Activated CD4-positive, alpha-beta memory T cell treated with anti-CD3 and anti-CD28 coated beads, Interleukin-2, amount 10 ng/mL, durations not matched to agents 7 days and 5 days (primary cell): ENCODE measurements around the gene PRDM12. TPM values are rescaled to one million over a fixed set of nuclear protein-coding genes. Genes with fewer than 3 reads are reported as not detected.
"Not testable (repeated sequence)": the region's sequence is repeated elsewhere in the genome, so short reads cannot be mapped to it uniquely, and the experiment has no call there.

ENCODE experiments used
- CTCF ChIA-PET: fragments of 350-600 bp; sonication (Branson Sonifier 250); formaldehyde crosslinking; loops from one replicate; lab custom pipeline; 2021; ENCODE audit warnings: antibody characterized with exemption, inconsistent platforms; lab: Charles Lee
- POLR2A ChIA-PET: fragments of 350-600 bp; sonication (Branson Sonifier 250); formaldehyde crosslinking; loops from one replicate; lab custom pipeline; 2021; ENCODE audit warnings: antibody characterized with exemption; lab: Charles Lee
- DNase-seq: peaks from one replicate; pipeline ENCODE4 v3.0.0-alpha.2; 2020
- H3K27ac Mint-ChIP-seq: one replicate; pipeline ENCODE4 v1.8.0; 2021; ENCODE audit warnings: mild to moderate bottlenecking, mixed read lengths
- H3K27me3 Mint-ChIP-seq: one replicate; pipeline ENCODE4 v1.8.0; 2021; ENCODE audit warnings: mixed read lengths
- H3K36me3 Mint-ChIP-seq: one replicate; pipeline ENCODE4 v1.8.0; 2021; ENCODE audit warnings: low read depth, mixed read lengths
- H3K4me1 Mint-ChIP-seq: one replicate; pipeline ENCODE4 v1.8.0; 2021; ENCODE audit warnings: mixed read lengths
- H3K4me3 Mint-ChIP-seq: one replicate; pipeline ENCODE4 v1.8.0; 2021; ENCODE audit warnings: mild to moderate bottlenecking, mixed read lengths
- H3K9me3 Mint-ChIP-seq: one replicate; pipeline ENCODE4 v1.8.0; 2021; ENCODE audit warnings: mixed read lengths
- total RNA-seq, 2 experiments: library from RNA; stranded (reverse); gene quantifications; one replicate each; pipeline ENCODE4 v1.2.3, GENCODE V29; 2021

PRDM12 gene
- total RNA-seq, 2 experiments from 2014 or later: not detected

GRCh38 chr9:130675396-130675795 is 11.0 kb downstream of the PRDM12 start:
- no peaks in the 10 kb centered on the region for H3K9me3 Mint-ChIP-seq
- no peaks in the 10 kb centered on the region for H3K36me3 Mint-ChIP-seq
- no peaks in the 10 kb centered on the region for H3K4me1 Mint-ChIP-seq
- DNase-seq: no peak
- ChIA-PET POLR2A (interaction anchor here (0.6 kb wide), 2 partner anchors 52 to 214 kb away, joined by 3 read pairs; no protein-coding TSS in a partner anchor), CTCF (no interaction called here)
- H3K27me3 Mint-ChIP-seq: peaks cover 19% of the 10 kb centered on the region
- no peak overlapping the region for H3K4me3 Mint-ChIP-seq
- H3K27ac Mint-ChIP-seq: no peak overlapping the region

- no peak for DNase-seq
- ChIA-PET CTCF (no interaction called here), POLR2A (no interaction called here)
- Mint-ChIP-seq H3K27me3 (peaks cover 19% of the 10 kb centered on the region), H3K9me3 (no peaks in the 10 kb centered on the region), H3K36me3 (no peaks in the 10 kb centered on the region), H3K27ac (no peak overlapping the region), H3K4me3 (no peak overlapping the region), H3K4me1 (peaks cover 4% of the 10 kb centered on the region)
Measured at GRCh38 chr9:130677252-130677651, 12.9 kb downstream of the PRDM12 start.

- peak overlapping the region; percentile 47 for H3K4me3 Mint-ChIP-seq
Measured at GRCh38 chr9:130680836-130681768, 16.7 kb downstream of the PRDM12 start.

DNA sequence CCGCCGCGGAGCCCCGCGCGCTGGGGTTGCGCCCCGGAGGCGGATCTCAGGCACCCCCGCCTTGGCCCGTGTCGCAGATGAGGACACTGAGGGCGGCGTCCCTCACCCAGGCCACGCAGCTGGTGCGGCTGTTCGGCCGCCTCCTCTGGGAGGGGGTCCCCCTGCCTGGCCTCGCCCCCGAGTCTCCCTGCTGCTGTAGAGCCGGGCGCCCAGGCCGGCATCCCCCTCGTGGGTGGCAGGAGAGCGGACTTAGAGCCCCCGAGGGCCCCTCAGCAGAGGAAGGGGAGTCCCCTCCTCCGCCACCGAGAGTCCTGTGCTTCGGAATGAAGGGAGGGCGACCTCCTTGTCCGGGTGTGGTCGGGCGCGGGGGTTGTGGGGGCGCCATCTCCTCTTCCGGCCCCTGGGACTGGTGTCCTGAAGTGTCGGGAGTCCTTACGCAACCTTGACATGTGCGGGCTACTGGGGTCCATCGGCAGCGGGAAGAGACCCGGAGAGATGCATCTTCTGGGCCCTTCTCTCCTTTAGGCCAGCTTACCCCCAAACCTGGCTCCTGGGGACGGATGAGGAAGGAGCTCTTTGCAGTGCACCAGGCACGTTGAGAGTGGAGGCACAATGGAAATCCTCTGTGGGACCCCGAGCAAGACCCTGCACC is 17.5 kb downstream of the PRDM12 start:
- DNase-seq: no peak
- peak overlapping the region; percentile 82 for H3K4me3 Mint-ChIP-seq
- no peak overlapping the region for H3K27ac Mint-ChIP-seq
- no peaks in the 10 kb centered on the region for H3K9me3 Mint-ChIP-seq
- peaks cover 18% of the 10 kb centered on the region for H3K27me3 Mint-ChIP-seq
- POLR2A ChIA-PET: interaction anchor here (0.7 to 1.9 kb wide), 4 partner anchors 12 to 234 kb away, joined by 3 to 17 read pairs (median 4); partner anchors contain the start of gene EXOSC2
- CTCF ChIA-PET: interaction anchor here (0.6 to 2.3 kb wide), 11 partner anchors 11 to 229 kb away, joined by 3 to 26 read pairs (median 7); partner anchors contain the start of gene EXOSC2
- no peaks in the 10 kb centered on the region for H3K36me3 Mint-ChIP-seq
- H3K4me1 Mint-ChIP-seq: peaks cover 7% of the 10 kb centered on the region

More at GRCh38 chr9:130680836-130681768, 16.7 kb downstream of the PRDM12 start:
- Mint-ChIP-seq H3K27ac (no peak overlapping the region), H3K27me3 (peaks cover 18% of the 10 kb centered on the region), H3K36me3 (no peaks in the 10 kb centered on the region), H3K9me3 (no peaks in the 10 kb centered on the region), H3K4me1 (peaks cover 7% of the 10 kb centered on the region)
- peak; percentile 65 for DNase-seq
- ChIA-PET CTCF (interaction anchor here (1.9 to 2.3 kb wide), 2 partner anchors 217 to 220 kb away, joined by 11 to 26 read pairs; no protein-coding TSS in a partner anchor), POLR2A (no interaction called here)

DNA sequence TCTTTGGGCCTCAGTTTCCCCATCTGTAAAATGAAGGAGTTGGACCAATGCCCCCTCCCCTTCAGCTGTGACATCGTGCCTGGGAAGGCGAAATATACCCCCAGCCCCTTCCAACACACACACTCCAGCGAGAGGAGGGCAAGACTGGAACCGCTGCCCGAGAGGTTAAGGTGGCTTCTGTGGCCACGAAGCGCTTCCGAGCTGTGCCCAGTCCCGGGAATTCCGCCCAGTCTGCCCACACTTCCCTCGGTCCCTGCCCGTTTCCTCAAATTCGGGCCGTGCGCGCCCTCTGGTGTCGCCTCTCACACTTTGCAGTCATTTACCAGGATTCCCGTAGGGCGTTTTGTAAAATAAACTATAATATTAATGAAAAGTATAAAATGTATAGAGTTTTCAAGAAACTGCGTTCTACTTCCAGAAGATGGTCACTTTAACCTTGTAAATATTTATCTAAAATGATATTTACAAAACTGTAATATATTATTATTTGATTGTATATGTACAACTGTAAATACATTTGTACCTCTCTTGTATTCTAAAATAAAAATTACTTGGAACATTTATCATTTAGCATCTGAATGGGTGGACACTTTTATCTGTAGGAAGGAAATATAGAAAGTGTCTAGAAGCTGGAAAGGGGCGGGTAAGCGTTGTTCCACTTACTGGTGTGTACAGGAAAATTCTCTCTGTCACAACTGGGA is 18.2 kb downstream of the PRDM12 start:
- no peak overlapping the region for H3K27ac Mint-ChIP-seq
- H3K4me3 Mint-ChIP-seq: peak overlapping the region; percentile 82
- peaks cover 9% of the 10 kb centered on the region for H3K4me1 Mint-ChIP-seq
- peak; percentile 60 for DNase-seq
- POLR2A ChIA-PET: interaction anchor here (0.7 to 1.9 kb wide), 4 partner anchors 11 to 235 kb away, joined by 3 to 17 read pairs (median 4); partner anchors contain the start of gene EXOSC2
- H3K36me3 Mint-ChIP-seq: no peaks in the 10 kb centered on the region
- CTCF ChIA-PET: interaction anchor here (0.6 to 2.3 kb wide), 14 partner anchors 11 to 1967 kb away, joined by 3 to 26 read pairs (median 4); partner anchors contain the start of genes EXOSC2 and FUBP3
- H3K27me3 Mint-ChIP-seq: peaks cover 21% of the 10 kb centered on the region
- H3K9me3 Mint-ChIP-seq: no peaks in the 10 kb centered on the region

GRCh38 chr9:130685104-130685503 is 20.7 kb downstream of the PRDM12 start:
- CTCF ChIA-PET: interaction anchor here (0.9 to 1.2 kb wide), 4 partner anchors 14 to 225 kb away, joined by 3 to 4 read pairs (median 3); no protein-coding TSS in a partner anchor

DNA sequence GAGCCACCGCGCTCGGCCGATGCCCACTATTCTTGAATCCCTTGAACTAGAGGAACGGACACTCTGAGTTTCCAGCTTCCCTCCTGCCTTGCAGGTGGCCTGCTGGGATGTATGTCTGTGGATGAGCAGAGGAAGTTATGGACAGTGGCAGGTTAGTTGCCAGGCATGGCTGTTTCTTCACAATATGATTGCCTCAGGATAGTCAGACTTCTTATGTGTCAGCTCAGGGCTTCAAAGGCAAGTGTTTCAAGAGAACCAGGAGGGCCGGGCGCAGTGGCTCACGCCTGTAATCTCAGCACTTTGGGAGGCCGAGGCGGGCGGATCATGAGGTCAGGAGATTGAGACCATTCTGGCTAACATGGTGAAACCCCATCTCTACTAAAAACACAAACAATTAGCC is 21.6 kb downstream of the PRDM12 start:
- peaks cover 28% of the 10 kb centered on the region for H3K4me1 Mint-ChIP-seq
- not testable (repeated sequence) for H3K9me3 Mint-ChIP-seq, DNase-seq, H3K36me3 Mint-ChIP-seq, H3K4me3 Mint-ChIP-seq, H3K27me3 Mint-ChIP-seq, H3K27ac Mint-ChIP-seq
- ChIA-PET POLR2A (interaction anchor here (1.2 kb wide), 1 partner anchor 7 kb away, joined by 3 read pairs; the partner anchor contains the start of gene EXOSC2), CTCF (interaction anchor here (0.9 to 1.0 kb wide), 3 partner anchors 15 to 226 kb away, joined by 3 to 4 read pairs (median 3); no protein-coding TSS in a partner anchor)

More at GRCh38 chr9:130685104-130685503, 20.7 kb downstream of the PRDM12 start:
- H3K4me3 Mint-ChIP-seq: no peak overlapping the region
- no peaks in the 10 kb centered on the region for H3K36me3 Mint-ChIP-seq
- H3K4me1 Mint-ChIP-seq: peaks cover 24% of the 10 kb centered on the region
- no peak overlapping the region for H3K27ac Mint-ChIP-seq
- peaks cover 11% of the 10 kb centered on the region for H3K27me3 Mint-ChIP-seq
- POLR2A ChIA-PET: interaction anchor here (1.2 kb wide), 1 partner anchor 8 kb away, joined by 3 read pairs; the partner anchor contains the start of gene EXOSC2
- H3K9me3 Mint-ChIP-seq: no peaks in the 10 kb centered on the region
- no peak for DNase-seq

DNA sequence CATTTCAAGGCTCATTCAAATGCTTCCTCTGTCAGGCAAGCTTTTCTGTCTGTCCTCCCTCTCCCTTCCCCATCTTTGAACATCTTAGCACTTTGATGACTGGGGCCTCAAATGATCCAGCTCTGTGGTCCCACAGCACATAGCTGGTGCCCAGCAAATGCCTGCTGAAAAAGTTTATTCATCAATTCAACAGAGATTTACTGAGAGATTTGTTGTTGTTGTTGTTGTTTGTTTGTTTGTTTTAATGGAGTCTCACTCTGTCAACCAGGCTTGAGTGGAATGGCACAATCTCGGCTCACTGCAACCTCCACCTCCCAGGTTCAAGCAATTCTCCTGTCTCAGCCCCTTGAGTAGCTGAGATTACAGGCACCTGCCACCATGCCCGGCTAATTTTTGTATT is 23.2 kb downstream of the PRDM12 start:
- peaks cover 3% of the 10 kb centered on the region for H3K27me3 Mint-ChIP-seq
- DNase-seq: no peak
- ChIA-PET POLR2A (no interaction called here), CTCF (interaction anchor here (0.7 to 1.1 kb wide), 2 partner anchors 13 to 1195 kb away, joined by 3 read pairs; no protein-coding TSS in a partner anchor)
- H3K4me1 Mint-ChIP-seq: peaks cover 26% of the 10 kb centered on the region
- H3K36me3 Mint-ChIP-seq: no peaks in the 10 kb centered on the region
- H3K27ac Mint-ChIP-seq: no peak overlapping the region
- H3K9me3 Mint-ChIP-seq: peaks cover 6% of the 10 kb centered on the region
- no peak overlapping the region for H3K4me3 Mint-ChIP-seq

GRCh38 chr9:130688072-130688471 is 23.7 kb downstream of the PRDM12 start:
- peaks cover 30% of the 10 kb centered on the region for H3K4me1 Mint-ChIP-seq
- H3K27me3 Mint-ChIP-seq: peaks cover 3% of the 10 kb centered on the region
- peaks cover 6% of the 10 kb centered on the region for H3K9me3 Mint-ChIP-seq
- no peak overlapping the region for H3K27ac Mint-ChIP-seq
- ChIA-PET POLR2A (no interaction called here), CTCF (no interaction called here)
- DNase-seq: no peak
- no peaks in the 10 kb centered on the region for H3K36me3 Mint-ChIP-seq
- H3K4me3 Mint-ChIP-seq: no peak overlapping the region

DNA sequence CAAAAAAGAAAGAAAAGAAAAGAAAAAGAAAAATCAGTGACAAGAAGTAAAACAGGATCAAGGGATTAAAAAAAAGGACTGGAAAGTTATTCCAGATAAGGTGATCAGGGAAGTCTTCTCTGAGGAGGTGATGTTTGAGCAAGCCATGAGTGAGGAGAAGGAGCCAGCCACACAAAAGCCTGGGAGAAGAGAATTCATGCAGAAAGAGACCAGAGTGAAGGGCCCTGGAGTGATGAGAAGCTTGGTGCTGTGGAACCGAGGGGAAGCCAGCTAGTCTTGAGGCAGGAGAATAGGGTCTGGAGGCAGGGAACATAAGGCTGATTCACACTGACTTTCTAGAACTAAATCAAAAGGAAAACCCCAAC is 25.2 kb downstream of the PRDM12 start:
- Mint-ChIP-seq H3K27ac (no peak overlapping the region), H3K27me3 (peaks cover 3% of the 10 kb centered on the region), H3K4me3 (no peak overlapping the region), H3K4me1 (peaks cover 36% of the 10 kb centered on the region), H3K9me3 (peaks cover 6% of the 10 kb centered on the region), H3K36me3 (peaks cover 4% of the 10 kb centered on the region)
- ChIA-PET CTCF (interaction anchor here (0.6 to 0.7 kb wide), 2 partner anchors 89 to 581 kb away, joined by 3 to 5 read pairs; no protein-coding TSS in a partner anchor), POLR2A (interaction anchor here (1.2 kb wide), 1 partner anchor 302 kb away, joined by 3 read pairs; no protein-coding TSS in a partner anchor)
- DNase-seq: no peak

GRCh38 chr9:130689937-130690700 is 25.7 kb downstream of the PRDM12 start:
- H3K27ac Mint-ChIP-seq: no peak overlapping the region
- peaks cover 8% of the 10 kb centered on the region for H3K36me3 Mint-ChIP-seq
- CTCF ChIA-PET: interaction anchor here (0.7 to 1.4 kb wide), 2 partner anchors 11 to 232 kb away, joined by 3 to 9 read pairs; no protein-coding TSS in a partner anchor
- H3K27me3 Mint-ChIP-seq: peaks cover 3% of the 10 kb centered on the region
- no peak overlapping the region for H3K4me3 Mint-ChIP-seq
- DNase-seq: no peak
- POLR2A ChIA-PET: interaction anchor here (1.2 kb wide), 1 partner anchor 303 kb away, joined by 3 read pairs; no protein-coding TSS in a partner anchor
- H3K4me1 Mint-ChIP-seq: peaks cover 40% of the 10 kb centered on the region
- peaks cover 6% of the 10 kb centered on the region for H3K9me3 Mint-ChIP-seq
